ENCODE results near the gene HES4. TPM values are rescaled to one million over a fixed set of nuclear protein-coding genes. Genes with fewer than 3 reads are reported as not detected.

Gene HES4
- total and polyA plus RNA-seq, 2 of the 13 experiments (the other 11 are each of a cell fraction or from before 2014, with no cell fraction given), result 8.8 to 10.6 TPM

GRCh38 chr1:1004780-1005697 is 5.1 kb upstream of the HES4 start (continued):
- TF ChIP-seq ZNF800 (CRISPR knock-in tag; IDR thresholded peaks at IDR 0.05) (no peak), ZKSCAN8 (CRISPR knock-in tag; IDR thresholded peaks at IDR 0.05; ENCODE audit: borderline replicate concordance) (0 out of 2 replicates have a peak, but pooled peaks have one; percentile 67), ARNT2 (CRISPR knock-in tag; IDR thresholded peaks at IDR 0.05; ENCODE audit: low read depth) (0 out of 2 replicates have a peak, but pooled peaks have one; percentile 58), GPBP1L1 (CRISPR knock-in tag; IDR thresholded peaks at IDR 0.05) (no peak), TCF7 (IDR thresholded peaks at IDR 0.05; ENCODE audit: low read depth) (no peak), ZNF224 (CRISPR knock-in tag; IDR thresholded peaks at IDR 0.05) (no peak), KLF9 (CRISPR knock-in tag; IDR thresholded peaks at IDR 0.05; ENCODE audit: low read depth) (no peak), MAZ (IDR thresholded peaks at IDR 0.05; ENCODE audit: borderline replicate concordance, low read depth, low read length) (peak; percentile 23; the same call in 1 of the 2 replicates), MAZ (CRISPR knock-in tag; IDR thresholded peaks at IDR 0.05; ENCODE audit: low read depth) (peak; percentile 68; the same call in 1 of the 2 replicates), ZNF275 (CRISPR knock-in tag; IDR thresholded peaks at IDR 0.05; ENCODE audit: borderline replicate concordance) (no peak), SP2 (CRISPR knock-in tag; IDR thresholded peaks at IDR 0.05) (no peak), PATZ1 (CRISPR knock-in tag; IDR thresholded peaks at IDR 0.05) (peak; percentile 73), ZNF784 (CRISPR knock-in tag; IDR thresholded peaks at IDR 0.05; ENCODE audit: borderline replicate concordance) (no peak), MTF2 (CRISPR knock-in tag; IDR thresholded peaks at IDR 0.05; ENCODE audit: borderline replicate concordance) (no peak), FIP1L1 (IDR thresholded peaks at IDR 0.05; ENCODE audit: borderline replicate concordance, insufficient read depth, low read depth, low read length) (no peak), IKZF4 (CRISPR knock-in tag; IDR thresholded peaks at IDR 0.05; ENCODE audit: borderline replicate concordance, low read depth, not compliant biosample characterization) (no peak)

Measured in HepG2 (cell line).